Ovary (tissue), 9 donors: ENCODE measurements around the gene SPAG8. TPM values are rescaled to one million over a fixed set of nuclear protein-coding genes. Genes with fewer than 3 reads are reported as not detected.

Experiments used
- DNase-seq, 5 donors: peaks; one replicate each; pipeline ENCODE4 v3.0.0-alpha.2; 2019 to 2020
- H3K27ac ChIP-seq, 2 donors: fragments of 200-600 bp; one replicate each; pipeline versions ENCODE4 v1.5.1 to v1.8.0; 2019 to 2022
- H3K27me3 ChIP-seq: fragments of 200-600 bp; one replicate; pipeline ENCODE4 v1.8.0; 2022
- H3K36me3 ChIP-seq: fragments of 200-600 bp; sonication (generic); one replicate; pipeline ENCODE4 v1.5.1; 2019
- H3K4me1 ChIP-seq: one replicate; pipeline ENCODE4 v1.8.1; 2013; ENCODE audit warnings: mild to moderate bottlenecking, moderate library complexity; ENCODE audit not compliant: insufficient read depth
- H3K4me3 ChIP-seq: fragments of 200-600 bp; sonication (generic); one replicate; pipeline ENCODE4 v1.5.1; 2017
- H3K9me3 ChIP-seq, 2 donors: fragments of 200-600 bp in 1 of 2; sonication (generic) in 1 of 2; one replicate each; pipeline versions ENCODE4 v1.5.1 to v1.8.1; 2013 to 2019; ENCODE audit warnings: mild to moderate bottlenecking in 1 of 2, moderate library complexity in 1 of 2
- EP300 ChIP-seq: sonication (generic); formaldehyde crosslinking; IDR thresholded peaks from one replicate; pipeline ENCODE4 v1.6.1; 2017; ENCODE audit warnings: antibody characterized with exemption
- POLR2A ChIP-seq: fragments of 450-650 bp; IDR thresholded peaks from one replicate; pipeline ENCODE4 v1.6.1; 2017; ENCODE audit warnings: antibody characterized with exemption, mild to moderate bottlenecking, moderate library complexity
- whole genome bisulfite sequencing, 3 donors: extraction: QIAGEN DNeasy Blood & Tissue Kit in 1 of 3; methylation state at CpG; one replicate each; pipeline versions ENCODE4 v1.1.5 to v1.1.7; 2013 to 2017; 5-methylcytosine and 5-hydroxymethylcytosine counted together
- intact Hi-C, 4 donors: fragments of 100-400 bp; cut with DNase I; formaldehyde crosslinking; loops; one replicate each; pipeline versions ENCODE4 v1.11.0 to v1.15.1; 2022 to 2023
- polyA plus RNA-seq, 2 donors: library from polyadenylated mRNA; stranded (reverse); fragments of 200-250 nt in 1 of 2; fragments of 350-450 nt in 1 of 2; fragmentation: Illumina TruSeq in 1 of 2; extraction: RNeasy Lipid Tissue Mini Kit (QIAGEN cat#74804) in 1 of 2; gene quantifications; one replicate each; pipeline ENCODE4 v1.2.3, GENCODE V29; 2013 to 2014
- total RNA-seq, 7 donors: library from RNA; depleted of rRNA in 2 of 7; stranded (reverse); fragments of >200 nt in 2 of 7; fragmentation: NEBNext Ultra II Directional in 3 of 7; extraction: Animal tissue kit (Norgen Biotek cat#: 25700) in 3 of 7; gene quantifications; one replicate each; pipeline versions ENCODE4 v1.1.0 to v1.2.4, GENCODE V29; 2016 to 2023
- TF ChIP-seq, protein P1 (sequence below), 3 donors: fragments of 450-650 bp in 2 of 3; fragments of 200-600 bp in 1 of 3; IDR thresholded peaks; one replicate each; pipeline versions ENCODE4 v1.5.1 to v1.8.0; 2016 to 2022; ENCODE audit warnings: antibody characterized with exemption in 3 of 3, mild to moderate bottlenecking in 1 of 3
- donor health status: DM: no; HTN: no; CAD: no; lungs with moderate emphysema.
- donor health status: DM: no; HTN: no; CAD: no.
- donor health status: Bipolar disorder and iron deficiency.
- donor health status: DM: yes; HTN: yes; CAD: no.
- donor health status: DM: no; HTN: no; CAD: no.
- donor health status: DM: yes; HTN: yes; CAD: no.

SPAG8 gene
- total and polyA plus RNA-seq, 9 donors, result 2.1 to 28.1 (median 4.6) TPM

DNA sequence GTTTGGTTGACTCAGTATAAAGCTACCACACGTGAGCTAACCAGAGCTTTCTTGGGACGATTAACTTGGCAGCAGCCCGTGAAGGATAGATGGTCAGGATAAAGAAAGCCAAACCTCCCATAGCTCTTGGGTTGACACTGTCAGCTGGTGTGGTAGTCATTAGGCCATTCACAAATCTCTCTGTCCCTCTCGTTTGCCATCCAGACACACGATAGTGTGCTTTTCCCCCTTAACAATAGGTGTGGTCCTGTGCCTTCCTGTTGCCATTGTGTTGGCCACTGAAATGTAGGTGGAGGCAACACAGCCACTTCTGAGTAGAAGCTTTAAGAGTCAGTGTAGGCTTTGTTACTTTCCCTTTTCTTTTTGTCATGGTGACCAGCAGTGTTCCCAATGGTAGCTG lies 46.4 kb upstream of the SPAG8 start:
- Histone ChIP-seq H3K4me3 (no peak overlapping the region), H3K4me1 (no peaks in the 10 kb centered on the region), H3K27me3 (no peaks in the 10 kb centered on the region), H3K9me3 (no peaks in the 10 kb centered on the region), H3K27ac (no peak overlapping the region), H3K36me3 (no peaks in the 10 kb centered on the region)
- WGBS, 3 donors, result 70 to 79% (median 77%) methylated on average over 5 of the region's 5 CpGs
- no peak for TF ChIP-seq EP300
- TF ChIP-seq, protein P1, sequence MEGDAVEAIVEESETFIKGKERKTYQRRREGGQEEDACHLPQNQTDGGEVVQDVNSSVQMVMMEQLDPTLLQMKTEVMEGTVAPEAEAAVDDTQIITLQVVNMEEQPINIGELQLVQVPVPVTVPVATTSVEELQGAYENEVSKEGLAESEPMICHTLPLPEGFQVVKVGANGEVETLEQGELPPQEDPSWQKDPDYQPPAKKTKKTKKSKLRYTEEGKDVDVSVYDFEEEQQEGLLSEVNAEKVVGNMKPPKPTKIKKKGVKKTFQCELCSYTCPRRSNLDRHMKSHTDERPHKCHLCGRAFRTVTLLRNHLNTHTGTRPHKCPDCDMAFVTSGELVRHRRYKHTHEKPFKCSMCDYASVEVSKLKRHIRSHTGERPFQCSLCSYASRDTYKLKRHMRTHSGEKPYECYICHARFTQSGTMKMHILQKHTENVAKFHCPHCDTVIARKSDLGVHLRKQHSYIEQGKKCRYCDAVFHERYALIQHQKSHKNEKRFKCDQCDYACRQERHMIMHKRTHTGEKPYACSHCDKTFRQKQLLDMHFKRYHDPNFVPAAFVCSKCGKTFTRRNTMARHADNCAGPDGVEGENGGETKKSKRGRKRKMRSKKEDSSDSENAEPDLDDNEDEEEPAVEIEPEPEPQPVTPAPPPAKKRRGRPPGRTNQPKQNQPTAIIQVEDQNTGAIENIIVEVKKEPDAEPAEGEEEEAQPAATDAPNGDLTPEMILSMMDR (IDR thresholded peaks at IDR 0.05), result no peak
- no peak for TF ChIP-seq POLR2A
- no peak for DNase-seq
- intact Hi-C loops, result no loop called here

DNA sequence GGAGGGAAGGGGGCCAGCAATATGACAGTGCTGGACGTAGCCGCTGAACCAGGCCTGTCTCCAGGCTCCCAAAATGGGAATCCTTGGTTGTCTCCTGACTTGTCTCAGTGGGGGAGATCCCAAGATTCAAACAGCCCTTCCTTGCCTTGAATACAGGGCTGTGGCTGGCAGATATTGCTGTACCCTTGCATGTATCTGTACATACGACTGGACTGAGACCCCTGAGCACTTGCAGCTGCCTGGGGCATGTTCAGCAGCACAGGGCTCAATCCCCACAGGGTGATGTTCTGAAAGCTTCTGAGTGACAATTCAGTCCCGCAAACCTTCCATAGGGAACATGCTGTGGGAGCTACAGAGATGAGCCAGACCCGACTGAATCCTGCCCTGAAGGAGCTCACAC lies 44.8 kb upstream of the SPAG8 start:
- H3K27ac ChIP-seq, result no peak overlapping the region
- no peaks in the 10 kb centered on the region for H3K4me1 ChIP-seq
- H3K9me3 ChIP-seq, result no peaks in the 10 kb centered on the region
- no peaks in the 10 kb centered on the region for H3K27me3 ChIP-seq
- intact Hi-C loops, result no loop called here
- H3K4me3 ChIP-seq, result no peak overlapping the region
- 80 to 82% (median 81%) methylated on average over 5 of the region's 5 CpGs for WGBS, 3 donors
- no peak for TF ChIP-seq EP300
- TF ChIP-seq, protein P1 (IDR thresholded peaks at IDR 0.05), result no peak
- no peak for TF ChIP-seq POLR2A
- no peaks in the 10 kb centered on the region for H3K36me3 ChIP-seq
- DNase-seq, result peak in 1 of 5 donors; percentile 23

DNA sequence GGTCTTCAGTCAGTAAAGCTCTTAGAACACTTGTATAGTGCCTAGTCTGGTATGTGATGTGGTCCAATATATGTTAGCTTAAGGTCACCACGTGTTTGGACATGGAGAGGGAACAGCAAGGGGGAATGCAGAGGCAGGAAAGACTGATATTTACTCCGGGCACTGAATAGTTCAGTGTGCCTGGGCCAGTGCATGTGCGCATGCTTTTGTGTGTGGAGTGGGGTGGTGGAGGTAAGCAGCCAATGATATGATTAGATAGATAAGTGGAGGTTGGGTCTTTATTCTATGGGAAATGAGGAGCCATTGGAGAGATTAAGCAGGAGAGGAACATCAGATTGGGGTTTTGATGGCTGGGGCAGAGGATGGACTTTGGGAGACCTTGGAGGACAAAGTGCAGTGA lies 44.1 kb upstream of the SPAG8 start:
- Histone ChIP-seq H3K27me3 (no peaks in the 10 kb centered on the region), H3K36me3 (no peaks in the 10 kb centered on the region), H3K4me1 (no peaks in the 10 kb centered on the region), H3K27ac (no peak overlapping the region), H3K4me3 (no peak overlapping the region), H3K9me3 (no peaks in the 10 kb centered on the region)
- TF ChIP-seq, protein P1 (IDR thresholded peaks at IDR 0.05), result no peak
- no peak for TF ChIP-seq POLR2A
- TF ChIP-seq EP300, result no peak
- intact Hi-C loops, result no loop called here
- WGBS, 3 donors, result 75 to 79% (median 78%) methylated on average over 3 of the region's 3 CpGs
- peak in 1 of 5 donors; percentile 7 for DNase-seq

DNA sequence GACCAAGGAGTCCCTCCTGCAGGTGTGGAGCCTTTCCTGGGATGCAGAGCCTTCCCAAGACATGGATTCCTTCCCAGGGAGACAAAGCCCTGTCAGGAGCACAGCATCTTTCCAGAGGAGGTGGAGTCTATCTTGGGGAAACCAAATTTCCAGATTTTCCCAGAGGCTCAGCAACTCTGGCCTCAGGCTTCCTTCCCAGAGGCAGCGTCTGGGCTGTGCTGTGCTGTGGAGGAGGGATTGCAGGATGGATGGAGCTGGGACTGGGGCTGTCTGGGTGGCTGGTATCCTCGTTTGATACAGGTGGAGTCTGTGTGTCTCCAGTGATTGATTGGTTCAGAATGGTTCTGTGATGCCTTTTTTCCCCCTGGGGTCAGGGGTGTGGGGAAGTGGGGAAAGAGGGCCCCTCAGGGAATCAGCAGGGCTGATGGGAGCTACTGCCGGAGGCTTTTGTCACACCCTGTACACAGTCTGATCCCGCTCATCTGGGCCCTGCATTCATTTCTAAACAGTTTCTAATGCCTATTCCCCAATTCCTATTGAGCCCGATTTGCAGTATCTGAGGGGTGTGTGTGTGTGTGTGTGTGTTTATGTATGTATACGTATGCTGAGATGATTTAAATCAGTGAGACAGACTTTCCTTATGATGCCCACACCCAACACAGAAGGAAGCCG lies 42.2 kb upstream of the SPAG8 start:
- Histone ChIP-seq H3K4me3 (no peak overlapping the region), H3K36me3 (no peaks in the 10 kb centered on the region), H3K9me3 (no peaks in the 10 kb centered on the region), H3K27me3 (no peaks in the 10 kb centered on the region), H3K27ac (no peak overlapping the region), H3K4me1 (no peaks in the 10 kb centered on the region)
- DNase-seq, result peak in 1 of 5 donors; percentile 4
- 79 to 87% (median 85%) methylated on average over 7 of the region's 7 CpGs for WGBS, 3 donors
- intact Hi-C loops, result no loop called here
- TF ChIP-seq, protein P1 (IDR thresholded peaks at IDR 0.05), result no peak
- no peak for TF ChIP-seq EP300
- no peak for TF ChIP-seq POLR2A
